Activated T-cell treated with anti-CD3 and anti-CD28 coated beads for 48 hours (primary cell): ENCODE measurements around the gene THAP4.

Experiments used
- DNase-seq: peaks from one replicate; pipeline ENCODE4 v3.0.0-alpha.2; 2020; ENCODE audit warnings: low read depth

Gene THAP4

GRCh38 chr2:241637018-241637794 is at the start of gene THAP4, which contains the start of gene ATG4B:
TSS of gene THAP4 (minus strand) at chr2:241637158. CDS start at chr2:241637017, 141 bp downstream.
TSS of gene ATG4B (plus strand) at chr2:241637693. CDS start at chr2:241637715, 22 bp downstream.
- peak; percentile 77 for DNase-seq

- peak; percentile 15 for DNase-seq
Observed at GRCh38 chr2:241686324-241686649, 49.3 kb upstream of the THAP4 start.

GRCh38 chr2:241680827-241681599 is 44.1 kb upstream of the THAP4 start:
- no peak for DNase-seq

- no peak for DNase-seq
Observed at GRCh38 chr2:241680044-241680443, 43.1 kb upstream of the THAP4 start.

- DNase-seq: no peak
Observed at GRCh38 chr2:241678784-241679540, 42.0 kb upstream of the THAP4 start.

GRCh38 chr2:241678307-241678706 is 41.3 kb upstream of the THAP4 start:
- no peak for DNase-seq

- no peak for DNase-seq
Observed at GRCh38 chr2:241677392-241677791, 40.4 kb upstream of the THAP4 start.

- DNase-seq: no peak
Observed at GRCh38 chr2:241676665-241677064, 39.7 kb upstream of the THAP4 start.

GRCh38 chr2:241675885-241676284 is 38.9 kb upstream of the THAP4 start:
- DNase-seq: no peak

- DNase-seq: no peak
Observed at GRCh38 chr2:241673797-241674725, 37.1 kb upstream of the THAP4 start.

GRCh38 chr2:241673189-241673663 is 36.3 kb upstream of the THAP4 start:
- DNase-seq: no peak

GRCh38 chr2:241672243-241673188 is 35.6 kb upstream of the THAP4 start:
- DNase-seq: no peak

GRCh38 chr2:241671457-241672240 is 34.7 kb upstream of the THAP4 start:
- DNase-seq: no peak

GRCh38 chr2:241670333-241671110 is 33.6 kb upstream of the THAP4 start:
- DNase-seq: no peak

GRCh38 chr2:241668839-241669238 is 31.9 kb upstream of the THAP4 start:
- no peak for DNase-seq

GRCh38 chr2:241668354-241668753 is 31.4 kb upstream of the THAP4 start:
- no peak for DNase-seq

- DNase-seq: no peak
Observed at GRCh38 chr2:241666627-241667400, 29.9 kb upstream of the THAP4 start.
